Kidney epithelial cell (primary cell): ENCODE results near the gene MGMT. TPM values are rescaled to one million over a fixed set of nuclear protein-coding genes. Genes with fewer than 3 reads are reported as not detected.

Experiments used
- DNase-seq: peaks from one replicate; pipeline ENCODE4 v3.0.0-alpha.2; 2010; ENCODE audit warnings: low read depth
- H3K27me3 ChIP-seq: 2 replicates; pipeline ENCODE4 v1.6.0; 2011; ENCODE audit warnings: low read length; ENCODE audit not compliant: control insufficient read depth, insufficient read depth
- H3K36me3 ChIP-seq: 2 replicates; pipeline ENCODE4 v1.5.1; 2011; ENCODE audit warnings: low read length; ENCODE audit not compliant: control insufficient read depth, insufficient read depth
- H3K4me3 ChIP-seq: 2 replicates; pipeline ENCODE4 v1.5.1; 2011; ENCODE audit warnings: low read depth, mild to moderate bottlenecking, control low read depth, low read length
- total RNA-seq: library from RNA; depleted of rRNA; stranded (reverse); fragments of >200 nt; gene quantifications from 2 replicates; pipeline ENCODE4 v1.2.3, GENCODE V29; 2015
- TF ChIP-seq, protein P1 (sequence below): IDR thresholded peaks from 2 replicates; pipeline ENCODE4 v1.5.1; 2011; ENCODE audit warnings: mild to moderate bottlenecking, moderate library complexity, low read length, control low read depth, inconsistent platforms; ENCODE audit not compliant: insufficient read depth, poor library complexity, severe bottlenecking

Gene MGMT
- total RNA-seq, 1 donor from 2014 or later = 36.1 TPM

DNA sequence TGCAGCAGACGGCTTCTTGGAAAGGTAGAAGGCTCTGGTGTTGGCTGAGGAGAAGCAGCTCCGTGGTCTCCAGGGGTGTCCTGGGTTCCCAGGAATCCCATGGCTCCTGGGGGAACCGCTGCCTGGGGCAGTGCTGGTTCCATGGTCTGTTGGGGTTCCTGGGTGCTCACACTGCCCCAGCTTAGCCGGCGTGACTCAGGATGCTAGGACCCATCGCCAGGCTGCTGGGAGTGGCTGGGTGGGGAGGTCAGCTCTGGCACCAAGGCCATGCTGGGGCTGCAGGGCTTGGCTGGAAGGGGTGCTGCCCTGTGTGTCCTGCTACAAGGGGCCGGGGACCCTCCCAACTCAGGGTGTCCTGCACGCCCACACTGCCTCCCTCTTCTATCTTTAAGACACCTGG lies 9.4 kb downstream of the MGMT start:
- Histone ChIP-seq H3K4me3 (no peak overlapping the region), H3K36me3 (no peaks in the 10 kb centered on the region), H3K27me3 (no peaks in the 10 kb centered on the region)
- TF ChIP-seq, protein P1, sequence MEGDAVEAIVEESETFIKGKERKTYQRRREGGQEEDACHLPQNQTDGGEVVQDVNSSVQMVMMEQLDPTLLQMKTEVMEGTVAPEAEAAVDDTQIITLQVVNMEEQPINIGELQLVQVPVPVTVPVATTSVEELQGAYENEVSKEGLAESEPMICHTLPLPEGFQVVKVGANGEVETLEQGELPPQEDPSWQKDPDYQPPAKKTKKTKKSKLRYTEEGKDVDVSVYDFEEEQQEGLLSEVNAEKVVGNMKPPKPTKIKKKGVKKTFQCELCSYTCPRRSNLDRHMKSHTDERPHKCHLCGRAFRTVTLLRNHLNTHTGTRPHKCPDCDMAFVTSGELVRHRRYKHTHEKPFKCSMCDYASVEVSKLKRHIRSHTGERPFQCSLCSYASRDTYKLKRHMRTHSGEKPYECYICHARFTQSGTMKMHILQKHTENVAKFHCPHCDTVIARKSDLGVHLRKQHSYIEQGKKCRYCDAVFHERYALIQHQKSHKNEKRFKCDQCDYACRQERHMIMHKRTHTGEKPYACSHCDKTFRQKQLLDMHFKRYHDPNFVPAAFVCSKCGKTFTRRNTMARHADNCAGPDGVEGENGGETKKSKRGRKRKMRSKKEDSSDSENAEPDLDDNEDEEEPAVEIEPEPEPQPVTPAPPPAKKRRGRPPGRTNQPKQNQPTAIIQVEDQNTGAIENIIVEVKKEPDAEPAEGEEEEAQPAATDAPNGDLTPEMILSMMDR = no peak
- DNase-seq = no peak

DNA sequence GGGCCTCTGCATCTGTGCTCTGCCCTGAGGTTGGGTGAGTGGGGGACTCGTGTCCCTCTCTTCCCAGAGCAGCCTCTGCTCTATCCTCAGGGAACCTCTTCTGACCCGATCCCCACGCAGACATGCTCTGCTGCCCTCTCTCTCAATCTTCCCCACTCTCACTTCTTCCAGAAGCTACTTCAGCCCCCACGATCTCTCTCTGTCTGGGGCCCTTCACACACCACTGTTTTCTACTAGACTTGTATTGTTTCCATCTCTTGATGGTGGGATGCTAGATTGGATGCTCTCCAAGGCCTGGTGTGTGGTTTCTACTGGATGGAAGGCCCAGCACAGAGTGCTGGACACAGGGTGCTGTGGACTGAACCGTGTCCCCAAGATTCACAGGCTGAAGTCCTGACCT lies 10.0 kb downstream of the MGMT start:
- DNase-seq = no peak
- Histone ChIP-seq H3K36me3 (no peaks in the 10 kb centered on the region), H3K4me3 (no peak overlapping the region), H3K27me3 (no peaks in the 10 kb centered on the region)
- TF ChIP-seq, protein P1 = no peak

DNA sequence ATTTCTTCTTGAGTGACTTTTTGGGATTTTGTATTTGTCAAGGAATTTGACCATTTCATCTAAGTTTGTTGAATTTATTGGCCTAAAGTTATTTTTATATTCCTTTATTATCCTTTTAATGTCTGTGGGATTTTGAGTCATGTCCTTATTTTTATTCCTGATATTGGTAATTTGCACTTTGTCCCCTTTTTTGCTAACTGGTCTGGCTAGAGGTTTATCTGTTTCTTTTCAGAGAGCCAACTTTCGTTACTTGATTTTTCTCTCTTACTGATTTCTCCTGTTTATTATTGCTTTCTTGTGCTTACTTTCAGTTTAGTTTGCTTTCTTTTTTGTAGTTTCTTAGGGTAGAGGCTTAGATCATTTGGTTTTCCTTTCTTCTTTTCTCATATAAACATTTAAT lies 14.6 kb downstream of the MGMT start:
- no peak for DNase-seq
- TF ChIP-seq, protein P1 = no peak
- H3K4me3 ChIP-seq = no peak overlapping the region
- no peaks in the 10 kb centered on the region for H3K27me3 ChIP-seq
- H3K36me3 ChIP-seq = no peaks in the 10 kb centered on the region

DNA sequence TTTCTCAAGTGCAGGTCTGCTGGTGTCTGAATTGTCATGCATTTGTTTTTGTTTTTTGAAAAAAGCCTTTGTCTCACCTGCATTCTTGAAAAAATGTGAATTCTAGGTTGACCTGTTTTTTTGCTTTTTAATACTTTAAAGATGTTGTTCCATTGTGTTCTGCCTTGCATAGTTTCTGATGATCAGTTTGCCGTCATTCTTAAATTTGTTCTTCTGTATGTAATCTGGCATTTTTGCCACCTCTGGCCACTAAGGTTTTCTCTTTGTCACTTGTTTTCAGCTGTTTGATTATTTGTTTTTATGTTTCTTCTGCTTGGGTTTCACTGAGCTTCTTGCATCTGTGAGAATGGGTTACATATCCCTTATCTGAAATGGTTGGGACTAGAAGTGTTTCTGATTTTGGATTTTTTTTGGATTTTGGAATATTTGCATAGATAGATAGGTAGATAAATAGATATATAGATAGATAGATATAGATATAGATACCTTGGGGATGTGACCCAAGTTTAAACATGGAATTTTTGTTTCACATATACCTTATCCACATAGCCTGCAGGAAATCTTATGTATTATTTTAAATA lies 16.5 kb downstream of the MGMT start:
- no peaks in the 10 kb centered on the region for H3K36me3 ChIP-seq
- TF ChIP-seq, protein P1 = no peak
- no peak for DNase-seq
- H3K27me3 ChIP-seq = no peaks in the 10 kb centered on the region
- no peak overlapping the region for H3K4me3 ChIP-seq

DNA sequence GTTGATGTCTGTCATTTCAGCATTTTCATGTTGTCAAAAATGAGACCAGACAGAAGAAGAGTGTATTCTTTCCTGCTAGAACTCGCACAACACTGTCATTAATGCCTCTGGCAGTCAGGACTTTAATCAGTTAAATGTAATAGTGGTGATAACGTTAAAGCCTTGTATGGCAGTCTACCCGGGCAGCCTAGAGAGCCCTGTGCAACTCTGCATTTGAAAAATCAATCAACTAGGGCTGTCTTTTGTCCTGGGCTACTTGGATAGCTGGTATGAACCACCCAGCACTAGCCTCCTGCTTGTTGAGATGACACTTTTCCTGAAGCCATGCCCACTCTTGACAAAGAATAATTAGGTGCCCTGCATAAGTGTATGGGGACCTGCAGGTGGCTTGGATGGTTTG lies 19.8 kb downstream of the MGMT start:
- Histone ChIP-seq H3K36me3 (no peaks in the 10 kb centered on the region), H3K4me3 (no peak overlapping the region), H3K27me3 (no peaks in the 10 kb centered on the region)
- no peak for DNase-seq
- TF ChIP-seq, protein P1 = no peak

DNA sequence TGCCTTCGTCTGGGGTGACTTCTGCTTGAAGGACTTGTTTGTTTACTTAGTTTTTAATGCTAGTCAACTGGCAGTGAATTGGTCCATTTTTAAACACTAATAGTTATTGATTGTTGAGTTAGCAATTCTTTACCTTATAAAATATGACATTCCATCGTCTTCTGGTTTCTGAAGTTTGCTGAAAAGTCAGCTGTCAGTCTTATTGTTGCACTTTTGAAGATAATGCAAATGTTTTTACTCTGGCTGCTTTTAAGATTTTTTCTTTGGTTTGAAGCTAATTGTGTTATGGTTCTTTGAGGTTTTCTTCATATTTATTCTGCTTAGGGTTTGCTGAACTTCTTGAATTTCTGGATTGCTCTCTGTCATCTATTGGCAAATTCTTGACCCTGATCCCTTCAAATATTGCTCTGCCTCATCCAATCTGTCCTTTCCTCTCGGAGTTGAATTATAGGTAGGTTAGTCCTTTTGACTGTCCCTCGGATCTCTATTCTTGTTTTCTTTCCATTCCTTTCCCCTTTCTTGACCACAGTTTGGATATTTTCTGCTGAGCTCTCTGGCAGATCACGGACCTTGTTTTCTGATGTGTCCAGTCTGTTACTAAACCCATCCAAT lies 24.2 kb downstream of the MGMT start:
- TF ChIP-seq, protein P1 = no peak
- Histone ChIP-seq H3K4me3 (no peak overlapping the region), H3K36me3 (no peaks in the 10 kb centered on the region), H3K27me3 (no peaks in the 10 kb centered on the region)
- DNase-seq = no peak
